Measurements from ENCODE around the gene SSRP1. TPM values are rescaled to one million over a fixed set of nuclear protein-coding genes. Genes with fewer than 3 reads are reported as not detected.

The SSRP1 gene
- total and polyA plus RNA-seq, 2 experiments from 2014 or later: 205 to 216 TPM

DNA sequence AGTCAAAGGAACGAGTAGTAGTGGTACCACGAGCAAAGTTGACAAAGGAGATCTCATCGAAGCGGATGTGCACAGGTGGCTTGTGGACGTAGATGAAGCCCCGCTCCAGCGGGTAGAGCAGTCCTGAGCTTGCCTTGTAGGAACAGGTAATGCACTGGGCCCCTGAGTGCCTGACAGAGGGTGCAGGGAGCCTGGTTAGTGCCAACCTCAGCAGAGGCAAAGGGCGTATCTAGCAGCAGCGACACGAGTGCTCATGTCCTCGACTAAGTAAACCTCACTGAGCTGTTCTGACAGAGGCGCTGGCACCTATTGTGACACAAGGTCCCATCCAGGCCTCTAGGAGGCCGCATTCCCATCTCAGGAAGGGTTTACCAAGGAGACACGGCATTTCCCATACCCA is 4.0 kb downstream of the SSRP1 start (continued):
- TF ChIP-seq, protein P1, sequence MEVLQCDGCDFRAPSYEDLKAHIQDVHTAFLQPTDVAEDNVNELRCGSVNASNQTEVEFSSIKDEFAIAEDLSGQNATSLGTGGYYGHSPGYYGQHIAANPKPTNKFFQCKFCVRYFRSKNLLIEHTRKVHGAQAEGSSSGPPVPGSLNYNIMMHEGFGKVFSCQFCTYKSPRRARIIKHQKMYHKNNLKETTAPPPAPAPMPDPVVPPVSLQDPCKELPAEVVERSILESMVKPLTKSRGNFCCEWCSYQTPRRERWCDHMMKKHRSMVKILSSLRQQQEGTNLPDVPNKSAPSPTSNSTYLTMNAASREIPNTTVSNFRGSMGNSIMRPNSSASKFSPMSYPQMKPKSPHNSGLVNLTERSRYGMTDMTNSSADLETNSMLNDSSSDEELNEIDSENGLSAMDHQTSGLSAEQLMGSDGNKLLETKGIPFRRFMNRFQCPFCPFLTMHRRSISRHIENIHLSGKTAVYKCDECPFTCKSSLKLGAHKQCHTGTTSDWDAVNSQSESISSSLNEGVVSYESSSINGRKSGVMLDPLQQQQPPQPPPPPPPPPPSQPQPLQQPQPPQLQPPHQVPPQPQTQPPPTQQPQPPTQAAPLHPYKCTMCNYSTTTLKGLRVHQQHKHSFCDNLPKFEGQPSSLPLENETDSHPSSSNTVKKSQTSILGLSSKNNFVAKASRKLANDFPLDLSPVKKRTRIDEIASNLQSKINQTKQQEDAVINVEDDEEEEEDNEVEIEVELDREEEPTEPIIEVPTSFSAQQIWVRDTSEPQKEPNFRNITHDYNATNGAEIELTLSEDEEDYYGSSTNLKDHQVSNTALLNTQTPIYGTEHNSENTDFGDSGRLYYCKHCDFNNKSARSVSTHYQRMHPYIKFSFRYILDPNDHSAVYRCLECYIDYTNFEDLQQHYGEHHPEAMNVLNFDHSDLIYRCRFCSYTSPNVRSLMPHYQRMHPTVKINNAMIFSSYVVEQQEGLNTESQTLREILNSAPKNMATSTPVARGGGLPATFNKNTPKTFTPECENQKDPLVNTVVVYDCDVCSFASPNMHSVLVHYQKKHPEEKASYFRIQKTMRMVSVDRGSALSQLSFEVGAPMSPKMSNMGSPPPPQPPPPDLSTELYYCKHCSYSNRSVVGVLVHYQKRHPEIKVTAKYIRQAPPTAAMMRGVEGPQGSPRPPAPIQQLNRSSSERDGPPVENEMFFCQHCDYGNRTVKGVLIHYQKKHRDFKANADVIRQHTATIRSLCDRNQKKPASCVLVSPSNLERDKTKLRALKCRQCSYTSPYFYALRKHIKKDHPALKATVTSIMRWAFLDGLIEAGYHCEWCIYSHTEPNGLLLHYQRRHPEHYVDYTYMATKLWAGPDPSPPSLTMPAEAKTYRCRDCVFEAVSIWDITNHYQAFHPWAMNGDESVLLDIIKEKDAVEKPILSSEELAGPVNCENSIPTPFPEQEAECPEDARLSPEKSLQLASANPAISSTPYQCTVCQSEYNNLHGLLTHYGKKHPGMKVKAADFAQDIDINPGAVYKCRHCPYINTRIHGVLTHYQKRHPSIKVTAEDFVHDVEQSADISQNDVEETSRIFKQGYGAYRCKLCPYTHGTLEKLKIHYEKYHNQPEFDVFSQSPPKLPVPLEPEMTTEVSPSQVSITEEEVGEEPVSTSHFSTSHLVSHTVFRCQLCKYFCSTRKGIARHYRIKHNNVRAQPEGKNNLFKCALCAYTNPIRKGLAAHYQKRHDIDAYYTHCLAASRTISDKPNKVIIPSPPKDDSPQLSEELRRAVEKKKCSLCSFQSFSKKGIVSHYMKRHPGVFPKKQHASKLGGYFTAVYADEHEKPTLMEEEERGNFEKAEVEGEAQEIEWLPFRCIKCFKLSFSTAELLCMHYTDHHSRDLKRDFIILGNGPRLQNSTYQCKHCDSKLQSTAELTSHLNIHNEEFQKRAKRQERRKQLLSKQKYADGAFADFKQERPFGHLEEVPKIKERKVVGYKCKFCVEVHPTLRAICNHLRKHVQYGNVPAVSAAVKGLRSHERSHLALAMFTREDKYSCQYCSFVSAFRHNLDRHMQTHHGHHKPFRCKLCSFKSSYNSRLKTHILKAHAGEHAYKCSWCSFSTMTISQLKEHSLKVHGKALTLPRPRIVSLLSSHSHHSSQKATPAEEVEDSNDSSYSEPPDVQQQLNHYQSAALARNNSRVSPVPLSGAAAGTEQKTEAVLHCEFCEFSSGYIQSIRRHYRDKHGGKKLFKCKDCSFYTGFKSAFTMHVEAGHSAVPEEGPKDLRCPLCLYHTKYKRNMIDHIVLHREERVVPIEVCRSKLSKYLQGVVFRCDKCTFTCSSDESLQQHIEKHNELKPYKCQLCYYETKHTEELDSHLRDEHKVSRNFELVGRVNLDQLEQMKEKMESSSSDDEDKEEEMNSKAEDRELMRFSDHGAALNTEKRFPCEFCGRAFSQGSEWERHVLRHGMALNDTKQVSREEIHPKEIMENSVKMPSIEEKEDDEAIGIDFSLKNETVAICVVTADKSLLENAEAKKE (CRISPR knock-in tag; IDR thresholded peaks at IDR 0.05): no peak
- TF ChIP-seq EZH2 (IDR thresholded peaks at IDR 0.05; ENCODE audit: low read depth, unreplicated experiment): no peak
- TF ChIP-seq STAT1 (IDR thresholded peaks at IDR 0.05; ENCODE audit: unreplicated experiment): no peak
- TF ChIP-seq JUNB (IDR thresholded peaks at IDR 0.05; ENCODE audit: unreplicated experiment): no peak

DNA sequence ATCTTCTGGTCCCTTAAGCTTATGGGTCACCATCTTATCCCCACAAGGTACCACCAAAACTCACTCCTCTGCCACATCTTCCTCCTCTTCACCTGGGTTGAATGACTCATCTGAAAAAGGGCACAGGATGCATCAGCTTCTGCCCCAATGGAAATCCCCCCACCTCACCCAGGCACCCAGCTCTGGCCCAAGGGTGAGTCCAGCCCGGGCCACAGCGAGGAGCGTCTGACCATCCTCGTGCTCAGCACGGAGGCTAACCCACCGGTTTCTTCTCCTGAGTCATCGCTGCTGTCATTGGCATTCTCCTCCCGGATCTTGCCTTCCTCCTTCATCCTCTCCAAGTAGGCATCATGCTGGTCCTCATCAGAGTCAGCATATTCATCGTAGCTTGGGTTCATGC is 5.7 kb downstream of the SSRP1 start:
- no peak for DNase-seq (ENCODE audit: low spot score)
- H3K36me3 ChIP-seq (ENCODE audit: insufficient read depth): peaks cover 58% of the 10 kb centered on the region
- peaks cover 16% of the 10 kb centered on the region for H4K20me1 ChIP-seq (replicated peaks; ENCODE audit: insufficient read depth)
- H3K9me2 ChIP-seq (ENCODE audit: insufficient read depth): no peaks in the 10 kb centered on the region
- no peak overlapping the region for H3K27ac ChIP-seq (ENCODE audit: low read depth)
- no peak for ATAC-seq
- Mint-ChIP-seq H3K27me3 (ENCODE audit: insufficient read depth, low read depth, poor library complexity) (peaks cover 13% of the 10 kb centered on the region), H3K4me1 (peaks cover 35% of the 10 kb centered on the region), H3K9me3 (no peaks in the 10 kb centered on the region; the same call in 2 of the 3 replicates), H3K36me3 (ENCODE audit: low read depth) (peaks cover 99% of the 10 kb centered on the region), H3K4me3 (no peak overlapping the region), H3K27ac (no peak overlapping the region)
- no peak overlapping the region for H3K4me2 ChIP-seq
- peaks cover 19% of the 10 kb centered on the region for H3F3A ChIP-seq (replicated peaks; ENCODE audit: low read depth)
- peaks cover 32% of the 10 kb centered on the region for H3K79me2 ChIP-seq (replicated peaks; ENCODE audit: insufficient read depth)
- TF ChIP-seq, protein P2, sequence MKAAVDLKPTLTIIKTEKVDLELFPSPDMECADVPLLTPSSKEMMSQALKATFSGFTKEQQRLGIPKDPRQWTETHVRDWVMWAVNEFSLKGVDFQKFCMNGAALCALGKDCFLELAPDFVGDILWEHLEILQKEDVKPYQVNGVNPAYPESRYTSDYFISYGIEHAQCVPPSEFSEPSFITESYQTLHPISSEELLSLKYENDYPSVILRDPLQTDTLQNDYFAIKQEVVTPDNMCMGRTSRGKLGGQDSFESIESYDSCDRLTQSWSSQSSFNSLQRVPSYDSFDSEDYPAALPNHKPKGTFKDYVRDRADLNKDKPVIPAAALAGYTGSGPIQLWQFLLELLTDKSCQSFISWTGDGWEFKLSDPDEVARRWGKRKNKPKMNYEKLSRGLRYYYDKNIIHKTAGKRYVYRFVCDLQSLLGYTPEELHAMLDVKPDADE (IDR thresholded peaks at IDR 0.05): no peak
- TF ChIP-seq NANOG (IDR thresholded peaks at IDR 0.05; ENCODE audit: borderline replicate concordance): no peak
- peaks cover 22% of the 10 kb centered on the region for H3K4me1 ChIP-seq (ENCODE audit: insufficient read depth)
- H2AFZ ChIP-seq: no peak overlapping the region
- no peaks in the 10 kb centered on the region for H3K27me3 ChIP-seq (ENCODE audit: insufficient read depth)
- H3K4me3 ChIP-seq: no peak overlapping the region
